GM12878 (cell line): Measurements from ENCODE around the gene RPRD1B. TPM values are rescaled to one million over a fixed set of nuclear protein-coding genes. Genes with fewer than 3 reads are reported as not detected.

Source experiments
- ATAC-seq: fragments of 200-7000 bp; cut with Tn5 transposase; 3 replicates; pipeline ENCODE4 v1.9.1; 2020; ENCODE audit warnings: mild to moderate bottlenecking, moderate library complexity
- BruUV-seq: library from RNA; stranded (reverse); fragments of 400-500 nt; replicated peaks from 2 replicates; lab custom pipeline; 2021; lab: Mats Ljungman, UMichigan
- CTCF ChIA-PET: fragments of 300-600 bp; sonication (Branson Sonifier 250); formaldehyde crosslinking; extraction: SDS; loops from one replicate; lab custom pipeline; 2021; ENCODE audit warnings: inconsistent platforms; lab: Yijun Ruan, JAX
- POLR2A ChIA-PET: fragments of 350-600 bp; formaldehyde crosslinking; extraction: SDS; loops from one replicate; lab custom pipeline; 2021; ENCODE audit warnings: inconsistent platforms; lab: Charles Lee
- RAD21 ChIA-PET: fragments of 300-600 bp; sonication (Branson Sonifier 250); formaldehyde crosslinking; loops from one replicate; lab custom pipeline; 2023; ENCODE audit warnings: antibody characterized with exemption; ENCODE audit not compliant: unreplicated experiment; lab: Charles Lee
- SMC1A ChIA-PET: fragments of 300-600 bp; sonication (Branson Sonifier 250); formaldehyde crosslinking; loops from one replicate; lab custom pipeline; 2023; ENCODE audit not compliant: unreplicated experiment, uncharacterized antibody; lab: Charles Lee
- DNase-seq: peaks from one replicate; pipeline ENCODE4 v3.0.0-alpha.2; 2011; ENCODE audit warnings: low read depth, low spot score
- FAIRE-seq: peaks from 3 replicates; lab custom pipeline; 2011; peaks lifted over from hg19 to GRCh38; lab: Jason Lieb, UNC
- H2AFZ ChIP-seq: 2 replicates; pipeline ENCODE4 v1.6.0; 2011; ENCODE audit warnings: low read depth, low read length, control low read depth; ENCODE audit not compliant: control insufficient read depth
- H3K27ac ChIP-seq: 2 replicates; pipeline ENCODE4 v1.5.1; 2011; ENCODE audit warnings: control low read depth; ENCODE audit not compliant: control insufficient read depth, insufficient read depth
- H3K27me3 ChIP-seq, 2 experiments: replicated peaks in 1 of 2; 2 replicates each; pipeline versions ENCODE4 v1.6.0 to v1.6.1; 2011; ENCODE audit warnings: low read length in 1 of 2; ENCODE audit not compliant: control insufficient read depth in 2 of 2, insufficient read depth in 2 of 2
- H3K36me3 ChIP-seq, 2 experiments: 2 replicates each; pipeline ENCODE4 v1.5.1; 2011; ENCODE audit warnings: low read length in 1 of 2; ENCODE audit not compliant: control insufficient read depth in 2 of 2, insufficient read depth in 2 of 2
- H3K4me1 ChIP-seq: 2 replicates; pipeline ENCODE4 v1.6.1; 2011; ENCODE audit warnings: mild to moderate bottlenecking, low read length, moderate library complexity, mixed read lengths; ENCODE audit not compliant: control insufficient read depth, insufficient read depth
- H3K4me2 ChIP-seq: 2 replicates; pipeline ENCODE4 v1.6.0; 2011; ENCODE audit warnings: control low read depth; ENCODE audit not compliant: control insufficient read depth, insufficient read depth
- H3K4me3 ChIP-seq: fragments of 200-600 bp; sonication (generic); 2 replicates; pipeline ENCODE4 v1.5.1; 2016
- H3K79me2 ChIP-seq: 2 replicates; pipeline ENCODE4 v1.6.0; 2011; ENCODE audit warnings: low read length; ENCODE audit not compliant: control insufficient read depth, insufficient read depth
- H3K9ac ChIP-seq: 2 replicates; pipeline ENCODE4 v1.8.0; 2011; ENCODE audit warnings: low read length, control low read depth, mixed read lengths; ENCODE audit not compliant: control insufficient read depth, insufficient read depth
- H3K9me3 ChIP-seq: replicated peaks from 3 replicates; pipeline ENCODE4 v1.5.1; 2011; ENCODE audit warnings: mild to moderate bottlenecking, low read length; ENCODE audit not compliant: control insufficient read depth, insufficient read depth
- H4K20me1 ChIP-seq: 2 replicates; pipeline ENCODE4 v1.6.0; 2011; ENCODE audit not compliant: control insufficient read depth, insufficient read depth
- ATF2 ChIP-seq: IDR thresholded peaks from 2 replicates; pipeline ENCODE4 v1.6.1; 2012; ENCODE audit warnings: low read length, inconsistent platforms
- BACH1 ChIP-seq: fragments of 450-650 bp; IDR thresholded peaks from 2 replicates; pipeline ENCODE4 v1.6.1; 2017; ENCODE audit warnings: mild to moderate bottlenecking, borderline replicate concordance
- BMI1 ChIP-seq: fragments of 450-650 bp; IDR thresholded peaks from 2 replicates; pipeline ENCODE4 v1.6.1; 2016; ENCODE audit warnings: mild to moderate bottlenecking, moderate library complexity, borderline replicate concordance
- CBFB ChIP-seq: IDR thresholded peaks from 2 replicates; pipeline ENCODE4 v1.6.1; 2016; ENCODE audit warnings: antibody characterized with exemption, low read depth
- EP300 ChIP-seq, 2 experiments: fragments of 150-350 bp in 1 of 2; IDR thresholded peaks; 2 replicates each; pipeline ENCODE4 v1.6.1; 2011 to 2012; ENCODE audit warnings: low read depth in 2 of 2, low read length in 2 of 2, borderline replicate concordance in 1 of 2, improper control_type of control experiment in 1 of 2, inconsistent platforms in 1 of 2; ENCODE audit not compliant: control insufficient read depth in 1 of 2
- FOXM1 ChIP-seq: IDR thresholded peaks from 2 replicates; pipeline ENCODE4 v1.6.1; 2012; ENCODE audit warnings: low read depth, mild to moderate bottlenecking, inconsistent platforms, low read length, moderate library complexity
- HDAC2 ChIP-seq: fragments of 200-600 bp; sonication (generic); IDR thresholded peaks from 2 replicates; pipeline ENCODE4 v1.6.1; 2017
- KAT2A ChIP-seq: conservative IDR thresholded peaks from 2 replicates; pipeline ENCODE4 v1.6.1; 2011; ENCODE audit warnings: low read depth, low read length; ENCODE audit not compliant: control insufficient read depth
- NFXL1 ChIP-seq: fragments of 450-650 bp; IDR thresholded peaks from 2 replicates; pipeline ENCODE4 v1.6.1; 2017; ENCODE audit warnings: antibody characterized with exemption, mild to moderate bottlenecking, borderline replicate concordance
- POLR2AphosphoS2 ChIP-seq: IDR thresholded peaks from 2 replicates; pipeline ENCODE4 v1.6.1; 2011; ENCODE audit warnings: low read depth, mild to moderate bottlenecking, low read length, improper control_type of control experiment, moderate library complexity
- RB1 ChIP-seq: fragments of 450-650 bp; formaldehyde crosslinking; IDR thresholded peaks from 2 replicates; pipeline ENCODE4 v1.6.1; 2017; ENCODE audit warnings: mild to moderate bottlenecking, borderline replicate concordance
- SIX5 ChIP-seq: IDR thresholded peaks from 2 replicates; pipeline ENCODE4 v1.6.1; 2011; ENCODE audit warnings: mild to moderate bottlenecking, low read depth, low read length, moderate library complexity; ENCODE audit not compliant: severe bottlenecking
- SKIL ChIP-seq: fragments of 450-650 bp; IDR thresholded peaks from 2 replicates; pipeline ENCODE4 v1.6.1; 2017; ENCODE audit warnings: mild to moderate bottlenecking, low read depth, inconsistent platforms; ENCODE audit not compliant: poor library complexity, severe bottlenecking
- USF1 ChIP-seq: IDR thresholded peaks from 2 replicates; pipeline ENCODE4 v1.6.1; 2011; ENCODE audit warnings: borderline replicate concordance, low read depth, mild to moderate bottlenecking, moderate library complexity, mixed read lengths, low read length; ENCODE audit not compliant: insufficient read depth; ENCODE audit errors: extremely low read length
- ZNF592 ChIP-seq: fragments of 450-650 bp; IDR thresholded peaks from 2 replicates; pipeline ENCODE4 v1.6.1; 2017; ENCODE audit warnings: mild to moderate bottlenecking, moderate library complexity
- WGBS: methylation state at CpG from one replicate; pipeline ENCODE4 v1.1.6; 2016; ENCODE audit warnings: low lambda C conversion rate; ENCODE audit not compliant: insufficient replicate concordance, insufficient coverage; ENCODE audit errors: missing lambda C conversion rate; 5-methylcytosine and 5-hydroxymethylcytosine counted together
- in situ Hi-C: fragments of 300-500 bp; cut with MboI; formaldehyde crosslinking; loops from 9 replicates; pipeline ENCODE4 v1.14.3; 2018; ENCODE audit warnings: mixed read lengths
- intact Hi-C: fragments of 100-400 bp; cut with micrococcal nuclease; formaldehyde crosslinking; loops from one replicate; pipeline ENCODE4 v1.14.2; 2022; ENCODE audit not compliant: unreplicated experiment
- polyA plus RNA-seq, 11 experiments: library from polyadenylated mRNA; depleted of rRNA in 4 of 11; unstranded in 6 of 11; stranded (reverse) in 5 of 11; fragments of >200 nt; fragmentation: Nextera tagmentation in 4 of 11; fragmentation: Illumina TruSeq in 1 of 11; extraction: Ambion mirVana in 4 of 11; extraction: Trizol in 1 of 11; gene quantifications; 1 replicate in 1 of 11; 2 replicates in 10 of 11; pipeline versions ENCODE4 v1.2.1 to v1.2.3, GENCODE V29; 2011 to 2016; ENCODE audit warnings: inconsistent platforms in 2 of 11, missing spikeins in 2 of 11, low read depth in 1 of 11
- total RNA-seq, 4 experiments: library from RNA; depleted of rRNA in 3 of 4; stranded (reverse); fragments of >200 nt in 3 of 4; fragmentation: Illumina TruSeq in 1 of 4; extraction: Trizol in 1 of 4; gene quantifications; 2 replicates each; pipeline versions ENCODE4 v1.2.1 to v1.2.3, GENCODE V29; 2013 to 2021

RPRD1B gene
- total and polyA plus RNA-seq, 10 of the 15 experiments (the other 5 are each of a cell fraction or from before 2014, with no cell fraction given), result 5.2 to 40.2 (median 30.0) TPM

- no peaks in the 10 kb centered on the region for H3K9me3 ChIP-seq
- intact Hi-C loops (no loop called here), in situ Hi-C loops (no loop called here)
- no peaks in the 10 kb centered on the region for H3K79me2 ChIP-seq
- H3K4me2 ChIP-seq, result no peak overlapping the region
- no TSS peak for BruUV-seq
- no peaks in the 10 kb centered on the region; a peak in 1 of 4 replicates for H3K27me3 ChIP-seq
- ChIA-PET POLR2A (no interaction called here), CTCF (interaction anchor here (1.7 kb wide), 1 partner anchor 64 kb away, joined by 4 read pairs; no protein-coding TSS in a partner anchor), SMC1A (no interaction called here), RAD21 (no interaction called here)
- no peaks in the 10 kb centered on the region for H4K20me1 ChIP-seq
- no peak for DNase-seq
- no peak for ATAC-seq
- H2AFZ ChIP-seq, result no peak overlapping the region
- H3K36me3 ChIP-seq, result no peaks in the 10 kb centered on the region
- no peak for FAIRE-seq
- no peaks in the 10 kb centered on the region for H3K4me1 ChIP-seq
- H3K4me3 ChIP-seq, result no peak overlapping the region
- WGBS, result 50% methylated on average over 11 of the region's 11 CpGs
- no peak overlapping the region for H3K27ac ChIP-seq
- no peak overlapping the region for H3K9ac ChIP-seq
- no peak for TF ChIP-seq NFXL1
- TF ChIP-seq KAT2A, result no peak
- no peak for TF ChIP-seq BACH1
- TF ChIP-seq POLR2AphosphoS2, result no peak
- TF ChIP-seq HDAC2, result no peak
- TF ChIP-seq RB1, result no peak
- no peak for TF ChIP-seq SIX5
- TF ChIP-seq FOXM1, result no peak
- TF ChIP-seq BMI1, result no peak
- TF ChIP-seq EP300 (IDR thresholded peaks at IDR 0.05; ENCODE audit: borderline replicate concordance in 1 of 2, control insufficient read depth in 1 of 2, low read depth in 2 of 2, low read length in 2 of 2), result no peak
- no peak for TF ChIP-seq SKIL
- no peak for TF ChIP-seq USF1
- TF ChIP-seq ATF2, result no peak
- no peak for TF ChIP-seq CBFB
- TF ChIP-seq ZNF592, result no peak
Observed at GRCh38 chr20:38137441-38138037, 104.0 kb downstream of the RPRD1B start.
